A673 (cell line): ENCODE results near the gene POU3F1.

Source experiments
- CTCF ChIP-seq: fragments of 300-800, 200-600 bp; sonication (generic); conservative IDR thresholded peaks from 2 replicates; pipeline ENCODE4 v1.5.1; 2017; ENCODE audit warnings: low read depth, mild to moderate bottlenecking, antibody characterized with exemption, low read length, moderate library complexity, mixed read lengths
- EZH2 ChIP-seq: fragments of 200-600 bp; sonication (generic); IDR thresholded peaks from 2 replicates; pipeline ENCODE4 v1.6.1; 2017; ENCODE audit warnings: borderline replicate concordance, low read depth, mild to moderate bottlenecking, mixed read lengths, antibody characterized with exemption, low read length; ENCODE audit not compliant: poor library complexity, severe bottlenecking

GRCh38 chr1:38041936-38042834 lies 4.4 kb downstream of the POU3F1 start:
- TF ChIP-seq CTCF (no peak), EZH2 (no peak)
